Endothelial cell of umbilical vein (primary cell): ENCODE measurements around the gene MEI1.

Experiments used
- EZH2 ChIP-seq: IDR thresholded peaks from 2 replicates; pipeline ENCODE4 v1.6.1; 2012; ENCODE audit warnings: borderline replicate concordance, low read depth, mild to moderate bottlenecking, moderate library complexity, low read length, inconsistent platforms; ENCODE audit not compliant: severe bottlenecking
- GATA2 ChIP-seq: IDR thresholded peaks from 2 replicates; pipeline ENCODE4 v1.7.0; 2011; ENCODE audit warnings: low read depth, mild to moderate bottlenecking, moderate library complexity, mixed read lengths, low read length; ENCODE audit not compliant: insufficient read length, insufficient read depth
- JUN ChIP-seq: IDR thresholded peaks from 2 replicates; pipeline ENCODE4 v1.6.1; 2011; ENCODE audit warnings: borderline replicate concordance, low read depth; ENCODE audit not compliant: insufficient read length, insufficient read depth
- MYC ChIP-seq: IDR thresholded peaks from one replicate; pipeline ENCODE4 v1.6.1; 2011; ENCODE audit warnings: mild to moderate bottlenecking, low read depth, low read length
- POLR2A ChIP-seq: IDR thresholded peaks from 2 replicates; pipeline ENCODE4 v1.6.1; 2012; ENCODE audit warnings: low read depth, mild to moderate bottlenecking, control low read depth, low read length
- POLR2AphosphoS5 ChIP-seq: IDR thresholded peaks from 2 replicates; pipeline ENCODE4 v1.6.1; 2012; ENCODE audit warnings: low read depth, mild to moderate bottlenecking, control low read depth, low read length, moderate library complexity; ENCODE audit not compliant: insufficient read depth
- TF ChIP-seq, protein P1 (sequence below), 2 donors: IDR thresholded peaks; 1 replicate in 1 of 2; 2 replicates in 1 of 2; pipeline ENCODE4 v1.5.1; 2011; ENCODE audit warnings: low read length in 2 of 2, mild to moderate bottlenecking in 2 of 2, moderate library complexity in 2 of 2, control low read depth in 1 of 2, inconsistent platforms in 1 of 2, low read depth in 1 of 2; ENCODE audit not compliant: insufficient read depth in 1 of 2; ENCODE audit errors: extremely low read depth in 1 of 2
- TF ChIP-seq, protein P2 (sequence below): IDR thresholded peaks from 2 replicates; pipeline ENCODE4 v1.6.1; 2011; ENCODE audit not compliant: insufficient read depth, insufficient read length

DNA sequence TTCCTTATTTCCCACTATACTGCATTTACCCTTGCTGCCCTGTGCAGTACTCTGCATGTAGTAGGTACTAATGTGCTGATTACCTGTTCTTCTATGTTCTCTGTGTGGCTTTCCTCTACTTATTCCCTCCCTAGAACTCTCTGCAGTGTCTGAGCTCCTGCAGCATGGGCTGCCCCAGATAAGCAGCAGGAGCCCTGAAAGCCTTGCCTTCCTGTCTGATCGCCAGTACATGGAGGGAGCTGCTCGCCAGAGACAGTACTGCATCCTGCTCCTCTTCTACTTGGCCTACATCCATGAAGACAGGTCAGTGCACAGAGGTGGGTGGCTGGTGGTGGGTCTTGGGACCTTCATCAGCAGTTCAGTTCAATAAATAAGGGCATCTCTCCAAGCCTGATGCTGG, 58.9 kb downstream of the MEI1 start:
- TF ChIP-seq POLR2AphosphoS5, result no peak
- no peak for TF ChIP-seq POLR2A
- TF ChIP-seq, protein P1, sequence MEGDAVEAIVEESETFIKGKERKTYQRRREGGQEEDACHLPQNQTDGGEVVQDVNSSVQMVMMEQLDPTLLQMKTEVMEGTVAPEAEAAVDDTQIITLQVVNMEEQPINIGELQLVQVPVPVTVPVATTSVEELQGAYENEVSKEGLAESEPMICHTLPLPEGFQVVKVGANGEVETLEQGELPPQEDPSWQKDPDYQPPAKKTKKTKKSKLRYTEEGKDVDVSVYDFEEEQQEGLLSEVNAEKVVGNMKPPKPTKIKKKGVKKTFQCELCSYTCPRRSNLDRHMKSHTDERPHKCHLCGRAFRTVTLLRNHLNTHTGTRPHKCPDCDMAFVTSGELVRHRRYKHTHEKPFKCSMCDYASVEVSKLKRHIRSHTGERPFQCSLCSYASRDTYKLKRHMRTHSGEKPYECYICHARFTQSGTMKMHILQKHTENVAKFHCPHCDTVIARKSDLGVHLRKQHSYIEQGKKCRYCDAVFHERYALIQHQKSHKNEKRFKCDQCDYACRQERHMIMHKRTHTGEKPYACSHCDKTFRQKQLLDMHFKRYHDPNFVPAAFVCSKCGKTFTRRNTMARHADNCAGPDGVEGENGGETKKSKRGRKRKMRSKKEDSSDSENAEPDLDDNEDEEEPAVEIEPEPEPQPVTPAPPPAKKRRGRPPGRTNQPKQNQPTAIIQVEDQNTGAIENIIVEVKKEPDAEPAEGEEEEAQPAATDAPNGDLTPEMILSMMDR (IDR thresholded peaks at IDR 0.05; ENCODE audit: extremely low read depth in 1 of 2, insufficient read depth in 1 of 2, low read depth in 1 of 2, low read length in 2 of 2), result no peak
- no peak for TF ChIP-seq EZH2
- TF ChIP-seq MYC, result no peak
- TF ChIP-seq, protein P2, sequence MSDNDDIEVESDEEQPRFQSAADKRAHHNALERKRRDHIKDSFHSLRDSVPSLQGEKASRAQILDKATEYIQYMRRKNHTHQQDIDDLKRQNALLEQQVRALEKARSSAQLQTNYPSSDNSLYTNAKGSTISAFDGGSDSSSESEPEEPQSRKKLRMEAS, result no peak
- TF ChIP-seq GATA2, result no peak
- no peak for TF ChIP-seq JUN
